ENCODE data around the gene PCSK5.

- TF ChIP-seq CTCF (IDR thresholded peaks at IDR 0.05) (no peak), POLR2A (IDR thresholded peaks at IDR 0.05; ENCODE audit: low read depth) (no peak), POLR2AphosphoS5 (IDR thresholded peaks at IDR 0.05) (no peak), EP300 (IDR thresholded peaks at IDR 0.05) (no peak)
These were observed 47.2 kb downstream of the PCSK5 start for GRCh38 chr9:75937521-75938258.
